ENCODE measurements around the gene LRRC2. TPM values are rescaled to one million over a fixed set of nuclear protein-coding genes. Genes with fewer than 3 reads are reported as not detected.
"Not testable (repeated sequence)": the region's sequence is repeated elsewhere in the genome, so short reads cannot be mapped to it uniquely, and the experiment has no call there.

LRRC2 gene
- total RNA-seq, 3 donors from 2014 or later: 1.5 to 13.8 (median 2.0) TPM

- no peaks in the 10 kb centered on the region for H3K4me1 ChIP-seq
- TF ChIP-seq CTCF (IDR thresholded peaks at IDR 0.05): no peak
- TF ChIP-seq POLR2AphosphoS5 (IDR thresholded peaks at IDR 0.05): no peak
- no peak for TF ChIP-seq POLR2A (IDR thresholded peaks at IDR 0.05)
- H3K9me3 ChIP-seq: no peaks in the 10 kb centered on the region
- no peak overlapping the region for H3K4me3 ChIP-seq
- H3K36me3 ChIP-seq: no peaks in the 10 kb centered on the region
- DNase-seq (ENCODE audit: low spot score in 2 of 2): no peak
- H3K27me3 ChIP-seq: no peaks in the 10 kb centered on the region
- H3K27ac ChIP-seq: no peak overlapping the region
- intact Hi-C loops (cut with DNase I; ENCODE audit: low total_unique reads): no loop called here
Measured at GRCh38 chr3:46540550-46540949, 25.6 kb downstream of the LRRC2 start.

GRCh38 chr3:46539443-46540005, 26.6 kb downstream of the LRRC2 start:
- Histone ChIP-seq H3K27ac (peak overlapping the region in 1 of 2 donors; percentile 21), H3K36me3 (no peaks in the 10 kb centered on the region), H3K4me1 (no peaks in the 10 kb centered on the region), H3K27me3 (no peaks in the 10 kb centered on the region), H3K9me3 (no peaks in the 10 kb centered on the region), H3K4me3 (no peak overlapping the region)
- intact Hi-C loops (cut with DNase I; ENCODE audit: low total_unique reads): no loop called here
- TF ChIP-seq CTCF (IDR thresholded peaks at IDR 0.05): no peak
- TF ChIP-seq POLR2AphosphoS5 (IDR thresholded peaks at IDR 0.05): no peak
- no peak for TF ChIP-seq POLR2A (IDR thresholded peaks at IDR 0.05)
- no peak for DNase-seq (ENCODE audit: low spot score in 2 of 2)

- peak in 1 of 2 donors; percentile 34 for DNase-seq (ENCODE audit: low spot score in 2 of 2)
- intact Hi-C loops (cut with DNase I; ENCODE audit: low total_unique reads): no loop called here
- no peak overlapping the region for H3K4me3 ChIP-seq
Measured at GRCh38 chr3:46538803-46539442, 27.2 kb downstream of the LRRC2 start.

GRCh38 chr3:46538425-46538802, 27.7 kb downstream of the LRRC2 start:
- intact Hi-C loops (cut with DNase I; ENCODE audit: low total_unique reads); H3K27ac ChIP-seq; H3K36me3 ChIP-seq: not testable (repeated sequence)

More at GRCh38 chr3:46538803-46539442, 27.2 kb downstream of the LRRC2 start:
- Histone ChIP-seq H3K36me3 (no peaks in the 10 kb centered on the region), H3K9me3 (no peaks in the 10 kb centered on the region), H3K4me1 (no peaks in the 10 kb centered on the region), H3K27me3 (no peaks in the 10 kb centered on the region), H3K27ac (no peak overlapping the region)
- no peak for TF ChIP-seq CTCF (IDR thresholded peaks at IDR 0.05)
- TF ChIP-seq POLR2A (IDR thresholded peaks at IDR 0.05): no peak
- no peak for TF ChIP-seq POLR2AphosphoS5 (IDR thresholded peaks at IDR 0.05)

GRCh38 chr3:46537779-46538178, 28.3 kb downstream of the LRRC2 start:
- intact Hi-C loops (cut with DNase I; ENCODE audit: low total_unique reads): no loop called here
- no peak overlapping the region for H3K27ac ChIP-seq

More at GRCh38 chr3:46538425-46538802, 27.7 kb downstream of the LRRC2 start:
- not testable (repeated sequence) for H3K27me3 ChIP-seq; H3K4me3 ChIP-seq; H3K4me1 ChIP-seq; H3K9me3 ChIP-seq; DNase-seq (ENCODE audit: low spot score in 2 of 2)

More at GRCh38 chr3:46537779-46538178, 28.3 kb downstream of the LRRC2 start:
- no peaks in the 10 kb centered on the region for H3K9me3 ChIP-seq
- no peaks in the 10 kb centered on the region for H3K36me3 ChIP-seq
- DNase-seq (ENCODE audit: low spot score in 2 of 2): no peak
- TF ChIP-seq POLR2AphosphoS5 (IDR thresholded peaks at IDR 0.05): no peak
- no peak for TF ChIP-seq CTCF (IDR thresholded peaks at IDR 0.05)
- TF ChIP-seq POLR2A (IDR thresholded peaks at IDR 0.05): no peak
- no peak overlapping the region for H3K4me3 ChIP-seq
- no peaks in the 10 kb centered on the region for H3K4me1 ChIP-seq
- no peaks in the 10 kb centered on the region for H3K27me3 ChIP-seq

All from breast epithelium (tissue), 4 donors.